GM18909 (cell line): Measurements from ENCODE around the gene FRRS1.
"Not testable (repeated sequence)": the region's sequence is repeated elsewhere in the genome, so short reads cannot be mapped to it uniquely, and the experiment has no call there.

Experiments used
- ATAC-seq: cut with Tn5 transposase; IDR thresholded peaks from one replicate; pipeline ENCODE4 v1.9.1; 2021; ENCODE audit warnings: mild to moderate bottlenecking; ENCODE audit not compliant: unreplicated experiment, poor library complexity

FRRS1 gene

GRCh38 chr1:99768524-99769245, 2.2 kb upstream of the FRRS1 start:
- ATAC-seq: no peak

DNA sequence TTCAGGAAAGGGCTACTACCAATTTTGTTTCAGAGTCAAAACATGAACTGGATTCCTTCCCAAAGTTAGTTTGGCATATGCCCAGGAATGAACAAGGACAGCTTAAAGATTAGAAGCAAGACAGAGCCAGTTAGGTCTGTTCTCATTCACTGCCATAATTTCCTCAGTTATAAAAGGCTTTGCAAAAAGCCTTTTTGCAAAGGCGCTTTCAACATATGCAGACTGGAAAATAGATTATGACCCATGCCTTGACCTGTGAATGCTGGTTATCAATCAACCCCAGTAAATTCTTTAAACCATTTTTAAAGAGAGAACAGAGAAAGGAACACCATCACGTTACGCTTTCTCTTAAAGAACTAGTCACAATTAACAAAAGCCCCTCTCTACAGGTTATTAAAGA, 1.7 kb upstream of the FRRS1 start:
- ATAC-seq: no peak

GRCh38 chr1:99764909-99765308, 1.5 kb downstream of the FRRS1 start:
- ATAC-seq: no peak

GRCh38 chr1:99764439-99764838, 2.0 kb downstream of the FRRS1 start:
- no peak for ATAC-seq

DNA sequence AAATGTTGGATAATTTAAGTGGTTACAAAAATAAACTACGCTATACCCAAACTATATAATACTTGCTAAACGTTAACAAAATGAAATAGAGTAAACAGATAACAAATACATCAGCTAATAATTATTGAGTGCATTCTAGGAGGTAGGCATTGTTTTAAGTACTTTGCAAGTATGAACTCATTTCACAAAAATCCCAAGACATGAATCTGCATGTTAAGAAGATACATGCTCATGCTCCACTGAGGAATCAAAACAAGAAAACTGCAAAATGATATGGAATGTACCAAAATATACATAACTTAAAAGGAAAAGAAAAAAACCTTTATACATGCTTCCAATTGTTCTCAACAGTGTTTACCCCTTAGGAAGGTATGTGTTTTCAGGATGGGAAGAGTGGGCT, 2.5 kb downstream of the FRRS1 start:
- ATAC-seq: no peak

DNA sequence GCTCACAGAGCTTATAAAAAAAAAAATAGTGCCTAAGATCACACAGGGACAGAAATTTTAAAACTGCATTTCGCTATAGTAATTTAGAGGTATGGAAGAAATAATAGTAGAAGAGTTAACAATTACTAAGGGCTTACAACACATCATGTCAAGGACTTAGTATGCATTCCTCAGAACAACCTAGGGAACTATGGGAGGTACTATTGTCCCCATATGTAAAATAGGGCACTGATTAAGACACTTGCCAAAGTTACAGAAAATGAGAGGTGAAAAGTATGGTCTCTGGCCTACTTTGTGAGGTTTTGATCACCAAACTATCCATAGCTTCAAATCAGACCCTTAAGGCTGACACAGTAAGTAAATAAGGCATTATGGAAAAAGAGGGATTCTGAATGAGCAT, 4.7 kb downstream of the FRRS1 start:
- ATAC-seq: no peak

- no peak for ATAC-seq
Observed at GRCh38 chr1:99759518-99760160, 6.8 kb downstream of the FRRS1 start.

DNA sequence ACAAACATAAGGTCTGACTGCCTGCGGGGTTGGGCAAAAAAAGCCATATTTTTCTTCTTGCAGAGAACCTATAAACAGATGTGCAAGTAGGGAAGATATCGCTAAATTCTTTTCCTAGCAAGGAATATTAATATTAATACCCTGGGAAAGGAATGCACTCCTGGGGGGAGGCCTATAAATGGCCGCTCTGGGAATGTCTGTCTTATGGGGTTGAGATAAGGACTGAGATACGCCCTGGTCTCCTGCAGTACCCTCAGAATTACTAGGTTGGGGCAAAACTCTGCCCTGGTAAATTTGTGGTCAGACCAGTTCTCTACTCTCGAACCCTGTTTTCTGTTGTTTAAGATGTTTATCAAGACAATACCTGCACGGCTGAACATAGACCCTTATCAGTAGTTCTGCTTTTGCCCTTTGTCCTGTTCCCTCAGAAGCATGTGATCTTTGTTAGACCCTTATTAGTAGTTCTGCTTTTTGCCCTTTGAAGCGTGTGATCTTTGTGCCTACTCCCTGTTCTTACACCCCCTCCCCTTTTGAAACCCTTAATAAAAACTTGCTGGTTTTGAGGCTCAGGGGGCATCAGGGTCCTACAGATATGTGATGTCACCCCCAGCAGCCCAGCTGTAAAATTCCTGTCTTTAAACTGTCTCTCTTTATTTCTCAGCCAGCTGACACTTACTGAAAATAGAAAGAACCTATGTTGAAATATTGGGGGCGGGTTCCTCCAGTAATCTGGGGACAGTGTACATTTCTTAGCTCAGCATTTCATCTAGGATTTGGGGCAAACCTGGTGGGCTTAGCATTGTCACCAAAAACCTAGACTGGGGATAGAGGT, 7.5 kb downstream of the FRRS1 start:
- ATAC-seq: not testable (repeated sequence)

DNA sequence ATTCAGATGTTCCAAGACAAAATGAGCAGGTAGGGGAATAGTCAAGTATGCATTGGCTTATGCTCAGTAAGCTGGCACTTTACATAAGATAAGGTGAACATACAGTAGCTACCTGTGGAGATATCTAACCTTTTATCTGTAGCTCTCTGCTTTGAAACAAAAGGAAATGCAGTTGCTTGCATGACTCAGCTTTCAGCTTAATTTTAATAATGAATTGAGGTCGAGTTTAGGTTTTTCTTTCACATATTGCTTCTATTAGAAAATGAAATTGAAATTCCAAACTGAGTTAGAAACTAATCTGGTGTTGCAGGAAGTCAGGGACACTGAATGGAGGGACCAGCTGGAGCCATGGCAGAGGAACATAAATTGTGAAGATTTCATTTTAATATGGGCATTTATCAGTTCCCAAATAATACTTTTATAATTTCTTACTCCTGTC, 8.3 kb downstream of the FRRS1 start:
- peak; percentile 74 for ATAC-seq

- no peak for ATAC-seq
Observed at GRCh38 chr1:99756598-99756997, 9.8 kb downstream of the FRRS1 start.

GRCh38 chr1:99755664-99756063, 10.8 kb downstream of the FRRS1 start:
- no peak for ATAC-seq

DNA sequence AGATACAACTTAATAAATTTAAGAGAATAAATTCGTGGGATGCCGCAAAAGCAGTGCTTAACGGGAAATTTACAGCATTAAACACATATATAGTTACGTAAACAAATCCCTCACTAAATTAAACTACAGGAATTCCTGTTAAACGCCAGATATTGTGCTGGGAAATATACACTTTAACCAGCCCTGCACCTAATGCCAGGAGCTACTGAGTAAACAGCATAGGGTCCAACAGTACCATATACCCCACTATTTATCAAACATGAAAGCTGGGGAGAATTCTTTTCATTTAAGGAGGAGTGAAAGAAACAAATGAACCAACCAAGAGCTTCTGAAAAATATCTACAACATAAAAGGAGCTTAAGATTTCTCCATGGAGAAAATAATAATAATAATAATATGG, 11.7 kb downstream of the FRRS1 start:
- ATAC-seq: no peak

DNA sequence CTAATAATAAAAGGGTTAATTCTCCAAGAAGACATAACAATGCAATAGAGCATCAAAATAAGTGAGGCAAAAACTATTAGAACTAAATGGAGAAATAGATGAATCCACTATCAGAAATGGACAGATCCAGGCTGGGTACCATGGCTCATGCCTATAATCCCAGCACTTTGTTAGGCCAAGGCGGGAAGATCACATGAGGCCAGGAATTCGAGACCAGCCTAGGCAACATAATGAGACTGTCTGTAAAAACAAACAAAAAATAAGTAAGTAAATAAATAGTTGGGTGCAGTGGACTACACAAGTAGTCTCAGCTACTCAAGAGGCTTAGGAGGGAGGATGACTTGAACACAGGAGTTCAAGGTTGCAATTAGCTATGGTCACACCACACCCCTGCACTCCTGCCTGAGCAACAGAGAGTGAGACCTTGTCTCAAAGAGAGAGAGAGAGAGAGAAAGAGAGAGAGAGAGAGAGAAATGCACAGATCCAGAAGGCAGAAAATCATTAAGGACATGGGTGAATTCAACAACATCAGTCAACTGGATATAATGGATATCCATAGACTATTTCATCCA, 12.3 kb downstream of the FRRS1 start:
- ATAC-seq: no peak

- ATAC-seq: peak; percentile 82
Observed at GRCh38 chr1:99751877-99752504, 14.4 kb downstream of the FRRS1 start.

DNA sequence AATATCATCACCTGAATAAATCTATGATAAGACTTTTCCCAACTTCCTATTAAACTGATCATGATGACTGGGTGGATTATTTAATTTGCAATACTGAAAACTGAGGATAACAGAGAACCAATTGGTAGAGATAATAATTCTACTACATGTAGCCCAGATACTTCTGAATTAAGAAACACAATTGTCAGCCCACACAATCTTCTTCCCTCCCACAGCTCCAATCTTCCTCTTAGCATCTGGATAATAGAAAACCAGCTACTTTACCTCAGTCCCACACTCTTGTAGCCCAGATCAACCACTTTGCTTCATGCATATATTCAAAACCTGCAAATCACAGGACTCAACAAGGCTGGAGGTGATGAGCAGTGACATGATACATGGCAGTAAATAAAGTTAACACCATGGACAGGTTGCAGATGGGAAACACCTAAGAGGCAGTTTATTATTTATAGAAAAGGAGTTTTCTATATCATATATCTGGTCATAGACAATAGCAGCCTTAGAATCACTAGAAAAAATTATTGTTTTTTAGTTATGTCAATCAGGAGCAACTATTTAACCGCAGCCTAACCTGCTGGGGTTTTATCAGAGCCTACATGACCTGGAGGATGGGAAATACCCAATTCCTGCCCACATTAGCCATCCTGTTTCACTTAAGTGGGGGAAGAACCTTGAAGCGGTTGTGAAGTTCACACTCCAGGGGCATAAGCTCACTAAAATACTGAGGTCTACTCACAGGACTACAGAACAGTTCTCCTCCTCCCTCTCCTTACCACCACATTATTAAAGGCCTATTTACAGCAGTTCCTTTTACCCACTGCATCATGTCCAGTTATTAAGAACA, 16.7 kb downstream of the FRRS1 start:
- peak; percentile 89 for ATAC-seq

DNA sequence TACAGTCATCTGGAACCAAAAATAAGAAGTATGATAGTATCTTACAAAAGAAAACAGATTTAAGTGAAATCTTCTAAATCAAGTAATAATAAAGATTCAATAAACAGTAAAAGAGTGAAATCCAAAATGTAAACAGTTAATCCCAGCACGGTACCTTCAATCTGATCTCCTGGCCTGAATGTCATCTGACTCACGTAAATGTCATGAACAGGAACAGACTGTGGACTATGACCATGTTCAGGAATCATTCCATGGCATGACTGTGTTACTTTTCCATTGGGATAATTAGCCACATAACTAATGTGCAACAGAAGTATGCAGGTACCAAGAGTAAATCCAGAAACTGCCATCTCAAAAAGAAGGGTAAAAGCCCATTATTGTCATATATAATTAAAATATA, 18.0 kb downstream of the FRRS1 start:
- no peak for ATAC-seq

DNA sequence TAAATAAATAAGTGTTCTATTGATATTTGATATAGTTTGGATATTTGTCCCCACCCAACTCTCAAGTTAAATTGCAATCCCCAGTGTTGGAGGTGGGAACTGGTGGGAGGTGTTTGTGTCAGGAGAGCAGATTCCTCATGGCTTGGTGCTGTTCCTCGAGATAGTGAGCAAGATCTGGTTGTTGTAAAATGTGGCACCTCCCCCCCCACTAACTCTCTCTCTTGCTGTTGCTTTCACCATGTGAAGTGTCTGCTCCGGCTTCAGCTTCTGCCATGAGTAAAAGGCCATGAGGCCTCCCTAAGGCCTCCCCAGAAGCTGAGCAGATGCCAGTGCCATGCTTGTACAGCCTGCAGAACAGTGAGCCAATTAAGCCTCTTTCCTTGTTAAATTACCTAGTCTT, 20.8 kb downstream of the FRRS1 start:
- ATAC-seq: no peak

- no peak for ATAC-seq
Observed at GRCh38 chr1:99745061-99745460, 21.4 kb downstream of the FRRS1 start.

DNA sequence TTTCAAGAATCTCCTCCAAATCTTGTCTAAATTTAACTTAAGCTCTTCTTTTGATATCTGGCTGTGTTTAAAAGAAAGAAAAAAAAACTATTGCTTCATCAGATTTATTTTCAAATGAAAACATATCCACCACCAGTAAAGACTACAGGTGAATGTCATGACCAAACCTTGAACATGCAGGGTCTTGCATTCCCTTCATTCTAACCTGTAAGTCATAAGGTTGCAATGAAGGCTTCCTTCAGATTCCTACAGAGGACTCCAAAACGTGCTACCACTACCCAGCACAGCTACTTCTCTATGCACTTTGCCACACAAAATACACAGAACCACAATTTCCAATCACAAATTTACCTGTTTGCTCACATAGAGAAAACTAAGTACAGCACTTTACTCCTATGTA, 26.3 kb downstream of the FRRS1 start:
- ATAC-seq: no peak
